Middle frontal gyrus (tissue), 1 donor: Measurements from ENCODE around the gene LCNL1.
A peak's percentile ranks its signal among the peaks of the same experiment; 100 is the strongest.

Source experiments
- DNase-seq: peaks from one replicate; pipeline ENCODE4 v3.0.0-alpha.2; 2015; ENCODE audit warnings: low spot score; ENCODE audit errors: extremely low spot score

Gene LCNL1

GRCh38 chr9:136947028-136947891, 35.5 kb upstream of the LCNL1 start:
- DNase-seq = no peak

- DNase-seq = no peak
Measured at GRCh38 chr9:136947955-136948510, 34.8 kb upstream of the LCNL1 start.

GRCh38 chr9:136949239-136949816, 33.5 kb upstream of the LCNL1 start:
- no peak for DNase-seq

GRCh38 chr9:136949817-136950655, 32.8 kb upstream of the LCNL1 start:
- DNase-seq = peak; percentile 88

- DNase-seq = no peak
Measured at GRCh38 chr9:136950656-136951276, 32.0 kb upstream of the LCNL1 start.

- DNase-seq = no peak
Measured at GRCh38 chr9:136951541-136952320, 31.1 kb upstream of the LCNL1 start, which contains the start of gene LCN12. TSS of gene LCN12 (plus strand) at chr9:136952273. CDS start at chr9:136952328, 55 bp downstream.

GRCh38 chr9:136952321-136952850, 30.4 kb upstream of the LCNL1 start:
- DNase-seq = no peak

- DNase-seq = no peak
Measured at GRCh38 chr9:136952876-136953770, 29.7 kb upstream of the LCNL1 start.

- DNase-seq = no peak
Measured at GRCh38 chr9:136953771-136954269, 29.0 kb upstream of the LCNL1 start.

GRCh38 chr9:136954270-136955083, 28.3 kb upstream of the LCNL1 start:
- DNase-seq = no peak

GRCh38 chr9:136955202-136955942, 27.4 kb upstream of the LCNL1 start:
- no peak for DNase-seq

- DNase-seq = no peak
Measured at GRCh38 chr9:136955943-136956335, 26.9 kb upstream of the LCNL1 start.

GRCh38 chr9:136956604-136957003, 26.2 kb upstream of the LCNL1 start:
- DNase-seq = no peak

GRCh38 chr9:136957461-136957860, 25.3 kb upstream of the LCNL1 start:
- no peak for DNase-seq

- no peak for DNase-seq
Measured at GRCh38 chr9:136957901-136958300, 24.9 kb upstream of the LCNL1 start.

GRCh38 chr9:136958473-136958872, 24.3 kb upstream of the LCNL1 start:
- DNase-seq = no peak
